Stomach smooth muscle (tissue), 2 donors: ENCODE measurements around the gene SKAP2.

Source experiments
- H3K27ac ChIP-seq: one replicate; pipeline ENCODE4 v1.7.0; 2013; ENCODE audit warnings: mild to moderate bottlenecking, low read length, inconsistent platforms
- H3K27me3 ChIP-seq, 2 donors: one replicate each; pipeline ENCODE4 v1.7.0; 2013; ENCODE audit warnings: low read length in 2 of 2; ENCODE audit not compliant: insufficient read depth in 2 of 2, control insufficient read depth in 1 of 2
- H3K36me3 ChIP-seq, 2 donors: one replicate each; pipeline ENCODE4 v1.7.0; 2013; ENCODE audit warnings: low read length in 2 of 2; ENCODE audit not compliant: control insufficient read depth in 2 of 2, insufficient read depth in 2 of 2
- H3K4me1 ChIP-seq: one replicate; pipeline ENCODE4 v1.7.0; 2013; ENCODE audit warnings: low read length; ENCODE audit not compliant: control insufficient read depth, insufficient read depth
- H3K4me3 ChIP-seq, 2 donors: one replicate each; pipeline ENCODE4 v1.7.0; 2013; ENCODE audit warnings: low read length in 2 of 2
- H3K9ac ChIP-seq, 2 donors: one replicate each; pipeline ENCODE4 v1.7.0; 2013; ENCODE audit warnings: low read length in 2 of 2, mild to moderate bottlenecking in 1 of 2
- H3K9me3 ChIP-seq, 2 donors: one replicate each; pipeline ENCODE4 v1.7.0; 2013; ENCODE audit warnings: low read length in 2 of 2; ENCODE audit not compliant: control insufficient read depth in 2 of 2
- donor health status: healthy.
- donor health status: Pancreatic carcinoma.

The SKAP2 gene, protein sequence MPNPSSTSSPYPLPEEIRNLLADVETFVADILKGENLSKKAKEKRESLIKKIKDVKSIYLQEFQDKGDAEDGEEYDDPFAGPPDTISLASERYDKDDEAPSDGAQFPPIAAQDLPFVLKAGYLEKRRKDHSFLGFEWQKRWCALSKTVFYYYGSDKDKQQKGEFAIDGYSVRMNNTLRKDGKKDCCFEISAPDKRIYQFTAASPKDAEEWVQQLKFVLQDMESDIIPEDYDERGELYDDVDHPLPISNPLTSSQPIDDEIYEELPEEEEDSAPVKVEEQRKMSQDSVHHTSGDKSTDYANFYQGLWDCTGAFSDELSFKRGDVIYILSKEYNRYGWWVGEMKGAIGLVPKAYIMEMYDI

DNA sequence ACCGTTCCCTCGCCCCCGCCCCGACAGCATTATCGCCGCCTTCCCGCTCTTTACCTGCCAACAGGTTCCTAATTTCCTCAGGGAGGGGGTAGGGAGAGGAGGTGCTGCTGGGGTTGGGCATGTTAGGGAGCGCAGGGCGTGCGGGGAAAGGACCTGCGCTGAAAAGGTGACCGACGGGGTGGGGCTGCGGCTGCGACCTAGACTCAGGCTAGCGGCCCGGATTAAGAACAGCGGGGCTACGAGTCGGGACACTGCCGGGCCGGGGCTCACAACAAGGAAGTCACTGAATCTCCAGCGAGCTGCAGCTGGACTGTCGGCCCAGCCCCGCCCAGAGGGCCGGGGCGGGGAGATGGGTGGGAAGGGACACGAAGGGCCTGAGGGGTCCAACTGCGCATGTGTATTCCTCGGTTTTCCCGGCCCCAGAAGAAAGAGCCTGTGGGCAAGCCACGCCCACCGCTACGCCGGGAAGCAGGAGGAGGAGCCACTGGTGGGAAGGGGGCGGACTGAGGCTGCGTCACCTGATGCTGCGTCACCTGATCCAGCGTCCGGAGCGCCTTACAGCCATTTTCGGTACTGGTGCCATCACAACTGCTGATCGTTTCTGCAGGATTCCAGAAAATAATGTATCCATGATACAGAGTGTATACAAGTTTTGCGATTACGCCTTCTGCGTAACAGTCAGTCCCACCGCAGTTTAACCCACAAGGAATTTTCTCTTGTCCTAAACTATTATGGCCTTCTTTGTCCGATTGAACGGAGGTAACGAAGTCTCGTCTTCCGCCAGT is at the start of gene SKAP2:
SKAP2 (minus strand) TSS at position 282 of the 785 bp plus-strand sequence; CDS start at position 121, 161 bp downstream.
- H3K4me3 ChIP-seq, result peak within 1 kb of the TSS; percentile 91 to 93
- peak within 1 kb of the TSS; percentile 87 to 96 for H3K9ac ChIP-seq
- H3K4me1 ChIP-seq, result no peaks in the 10 kb centered on the region
- peaks cover 0 to 2% of the 10 kb centered on the region in 2 donors for H3K27me3 ChIP-seq
- no peaks in the 10 kb centered on the region for H3K36me3 ChIP-seq
- no peaks in the 10 kb centered on the region for H3K9me3 ChIP-seq
- peak within 1 kb of the TSS; percentile 88 for H3K27ac ChIP-seq

DNA sequence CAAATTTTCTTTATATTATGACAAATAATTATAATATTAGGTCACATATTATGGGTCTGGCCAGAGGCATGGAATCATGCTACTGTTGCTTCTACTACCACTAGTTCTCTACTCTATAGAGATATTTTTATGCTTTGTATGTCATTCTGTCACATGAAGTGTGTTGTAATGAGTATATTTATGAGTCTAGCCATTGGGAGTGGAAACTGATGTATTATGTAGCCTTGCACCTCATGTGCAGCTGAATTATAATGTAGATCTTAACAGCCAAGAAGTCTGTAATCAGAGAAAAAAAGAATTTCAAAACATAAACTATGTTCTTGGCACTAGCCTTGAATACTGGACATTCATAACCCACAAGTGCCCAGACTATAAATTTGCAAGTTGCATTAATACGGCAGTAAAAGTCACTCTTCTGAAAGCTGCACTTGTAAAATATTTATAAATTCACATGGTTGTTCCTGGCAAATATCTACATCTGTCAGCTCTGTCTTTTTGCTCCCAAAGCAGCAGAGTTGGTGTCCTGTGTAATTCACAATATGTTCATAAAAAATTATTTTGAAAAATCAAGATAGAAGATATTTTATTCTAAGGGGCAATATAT is 48.6 kb upstream of the SKAP2 start:
- no peaks in the 10 kb centered on the region for H3K4me1 ChIP-seq
- no peak overlapping the region for H3K9ac ChIP-seq
- H3K36me3 ChIP-seq, result no peaks in the 10 kb centered on the region
- H3K9me3 ChIP-seq, result no peaks in the 10 kb centered on the region
- H3K27me3 ChIP-seq, result no peaks in the 10 kb centered on the region
- H3K27ac ChIP-seq, result no peak overlapping the region
- H3K4me3 ChIP-seq, result no peak overlapping the region

DNA sequence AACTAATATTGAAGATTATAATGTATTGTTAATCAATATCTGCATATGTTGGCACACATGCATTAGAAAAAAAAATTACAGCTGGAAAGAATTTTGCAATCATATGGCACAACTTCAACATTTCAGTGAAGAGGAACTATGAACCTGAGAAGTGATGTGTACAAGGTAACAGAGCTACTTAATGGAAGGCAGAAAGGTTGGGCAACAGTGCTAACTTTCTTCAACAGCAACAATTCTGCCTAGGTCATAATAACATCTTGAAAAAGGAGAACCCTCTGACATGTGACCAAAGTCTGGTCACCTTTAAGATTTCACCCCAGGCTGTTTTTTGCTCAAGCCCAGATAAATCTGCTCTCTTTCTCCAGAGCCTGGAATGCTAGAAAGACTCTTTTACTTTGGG is 47.9 kb upstream of the SKAP2 start:
- Histone ChIP-seq H3K9me3 (no peaks in the 10 kb centered on the region), H3K27ac (no peak overlapping the region), H3K4me1 (no peaks in the 10 kb centered on the region), H3K27me3 (no peaks in the 10 kb centered on the region), H3K4me3 (no peak overlapping the region), H3K36me3 (no peaks in the 10 kb centered on the region), H3K9ac (no peak overlapping the region)

DNA sequence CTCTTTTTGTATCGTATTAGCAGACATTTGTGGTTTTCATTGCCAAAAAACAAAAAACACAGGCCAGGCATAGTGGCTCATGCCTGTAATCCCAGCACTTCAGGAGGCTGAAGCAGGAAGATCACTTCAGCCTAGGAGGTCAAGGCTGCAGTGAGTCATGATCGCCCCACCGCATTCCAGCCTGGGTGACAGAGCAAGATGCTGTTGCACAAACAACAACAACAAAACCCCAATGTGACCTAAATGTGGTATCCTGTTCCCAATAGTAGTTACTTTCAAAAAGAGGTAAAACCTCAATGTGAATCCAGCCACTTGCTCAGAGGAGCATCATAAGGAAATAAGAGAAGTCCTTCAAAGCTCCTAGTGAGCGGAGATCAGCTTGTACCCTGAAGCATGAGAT is 45.8 kb upstream of the SKAP2 start:
- Histone ChIP-seq H3K36me3 (no peaks in the 10 kb centered on the region), H3K27me3 (no peaks in the 10 kb centered on the region), H3K9me3 (no peaks in the 10 kb centered on the region), H3K27ac (no peak overlapping the region), H3K9ac (no peak overlapping the region), H3K4me1 (no peaks in the 10 kb centered on the region), H3K4me3 (no peak overlapping the region)

DNA sequence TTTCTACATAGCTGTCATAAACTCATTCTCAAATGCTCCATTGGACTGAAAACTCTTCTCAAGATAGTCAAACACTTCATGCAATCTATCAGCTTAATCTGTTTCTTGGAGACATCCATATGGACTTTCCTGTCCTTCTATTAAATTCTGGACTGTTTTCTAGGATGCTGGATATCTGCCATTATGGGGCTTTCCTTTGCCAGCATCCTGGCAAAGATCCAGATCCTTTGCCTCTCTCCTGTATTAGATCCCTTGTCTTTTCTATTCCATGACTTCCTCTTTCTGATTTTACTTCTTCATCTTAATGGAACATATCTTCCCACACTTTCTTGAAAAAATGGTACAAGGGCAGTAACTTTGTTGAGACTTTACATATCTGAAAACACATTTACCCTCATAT is 35.9 kb upstream of the SKAP2 start:
- Histone ChIP-seq H3K36me3 (no peaks in the 10 kb centered on the region), H3K9me3 (no peaks in the 10 kb centered on the region), H3K27ac (no peak overlapping the region), H3K9ac (no peak overlapping the region), H3K27me3 (no peaks in the 10 kb centered on the region), H3K4me1 (no peaks in the 10 kb centered on the region), H3K4me3 (no peak overlapping the region)

DNA sequence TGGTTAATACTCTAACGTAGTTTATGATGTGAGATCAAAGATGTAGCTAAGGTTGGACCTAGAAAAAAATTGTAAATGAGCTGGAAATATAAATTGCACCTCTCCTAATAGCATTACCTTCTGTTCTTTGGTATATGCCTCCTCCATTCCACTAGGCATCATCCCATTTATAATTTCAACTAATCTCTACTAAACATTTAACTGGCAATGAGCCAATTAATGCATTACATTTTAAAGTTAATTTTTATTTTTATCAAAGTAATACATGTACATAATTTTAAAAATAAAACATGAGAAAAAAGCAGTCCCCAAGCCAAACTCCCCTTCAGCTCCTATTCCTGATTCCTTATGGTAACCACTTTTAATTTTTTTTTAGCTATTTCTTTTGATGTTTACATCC is 35.1 kb upstream of the SKAP2 start:
- no peak overlapping the region for H3K9ac ChIP-seq
- no peak overlapping the region for H3K27ac ChIP-seq
- no peaks in the 10 kb centered on the region for H3K36me3 ChIP-seq
- H3K27me3 ChIP-seq, result no peaks in the 10 kb centered on the region
- no peaks in the 10 kb centered on the region for H3K9me3 ChIP-seq
- H3K4me3 ChIP-seq, result no peak overlapping the region
- H3K4me1 ChIP-seq, result no peaks in the 10 kb centered on the region

DNA sequence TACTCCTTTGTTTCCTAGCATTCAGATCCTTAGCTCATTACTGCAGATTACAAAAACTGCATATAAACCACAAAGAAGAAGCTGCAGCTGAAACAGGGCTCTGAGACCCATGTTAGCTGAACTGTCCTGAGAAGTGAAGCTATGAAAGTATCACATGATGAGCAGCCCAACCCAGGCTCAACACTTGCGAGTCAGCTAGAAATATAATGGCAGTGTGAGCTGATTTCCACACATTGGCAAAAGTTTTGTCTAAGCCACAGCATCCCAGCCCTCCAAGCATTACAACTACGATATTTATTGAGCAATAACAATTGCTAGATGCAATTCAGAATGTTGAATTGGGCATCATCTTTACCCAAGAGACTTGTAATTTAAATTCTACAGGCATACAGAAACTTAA is 34.5 kb upstream of the SKAP2 start:
- no peak overlapping the region for H3K9ac ChIP-seq
- no peaks in the 10 kb centered on the region for H3K36me3 ChIP-seq
- H3K27ac ChIP-seq, result no peak overlapping the region
- no peaks in the 10 kb centered on the region for H3K4me1 ChIP-seq
- H3K9me3 ChIP-seq, result no peaks in the 10 kb centered on the region
- H3K27me3 ChIP-seq, result no peaks in the 10 kb centered on the region
- no peak overlapping the region for H3K4me3 ChIP-seq

DNA sequence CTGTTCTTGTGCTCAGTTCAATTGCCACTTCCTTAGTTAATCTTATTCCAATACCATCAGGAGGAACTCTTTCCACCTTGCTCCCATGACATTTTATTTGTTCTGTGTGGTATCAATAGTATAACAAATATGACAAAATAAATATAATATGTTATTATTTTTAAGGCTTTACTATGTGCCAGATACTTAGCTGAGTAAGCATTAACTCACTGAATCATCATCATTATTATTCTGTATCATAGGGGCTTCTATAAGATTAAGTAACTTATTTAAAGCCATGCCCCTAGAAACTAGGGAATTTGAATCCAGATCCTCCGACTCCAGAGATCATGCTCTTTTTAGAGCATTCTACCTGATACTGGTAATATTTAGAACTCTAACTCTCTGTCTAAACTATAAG is 33.5 kb upstream of the SKAP2 start:
- H3K4me3 ChIP-seq, result no peak overlapping the region
- H3K27me3 ChIP-seq, result no peaks in the 10 kb centered on the region
- H3K9ac ChIP-seq, result no peak overlapping the region
- no peaks in the 10 kb centered on the region for H3K36me3 ChIP-seq
- no peaks in the 10 kb centered on the region for H3K9me3 ChIP-seq
- no peak overlapping the region for H3K27ac ChIP-seq
- no peaks in the 10 kb centered on the region for H3K4me1 ChIP-seq

DNA sequence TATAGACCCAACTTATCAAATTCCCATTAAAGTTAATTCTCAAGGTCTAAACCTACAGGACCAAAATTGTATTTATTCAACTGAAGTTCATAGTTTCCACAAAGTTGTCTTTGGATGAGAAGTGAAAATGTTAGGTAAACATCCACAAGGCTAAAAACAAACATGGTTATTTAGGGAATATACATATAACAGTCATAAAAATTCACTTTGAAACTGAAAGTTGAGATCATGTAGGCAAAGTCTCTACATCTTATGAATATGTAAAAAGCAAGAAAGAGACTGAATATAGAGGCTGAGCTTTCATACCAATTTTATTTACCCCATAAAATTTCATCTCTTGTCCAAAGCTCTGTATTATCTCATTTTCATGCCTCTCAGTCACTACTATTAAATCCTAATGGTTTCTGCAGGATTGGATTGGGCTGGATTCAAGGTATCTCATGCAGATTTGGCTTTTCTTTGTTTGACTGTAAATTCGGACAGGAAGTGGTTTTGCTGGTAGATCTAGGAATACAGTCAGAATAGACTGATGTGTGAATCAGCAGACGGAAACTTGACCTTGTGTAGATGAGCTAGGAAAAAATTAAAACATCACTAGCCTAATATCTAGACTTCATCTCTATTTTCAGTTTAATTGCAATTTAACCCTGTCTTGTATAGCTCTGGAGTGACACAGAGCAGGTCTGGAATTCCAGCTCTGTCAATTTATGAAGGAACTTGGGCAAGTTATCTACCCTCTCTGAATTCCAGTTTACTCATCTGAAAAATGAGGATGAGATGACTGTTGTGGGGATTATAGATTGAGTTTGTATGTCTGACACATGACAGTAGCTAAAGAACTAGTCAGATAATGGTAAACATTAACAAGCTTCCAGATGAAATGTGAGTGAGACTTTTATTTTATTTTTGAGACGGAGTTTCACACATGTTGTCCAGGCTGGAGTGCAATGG is 27.3 kb upstream of the SKAP2 start:
- Histone ChIP-seq H3K4me1 (no peaks in the 10 kb centered on the region), H3K9me3 (no peaks in the 10 kb centered on the region), H3K36me3 (no peaks in the 10 kb centered on the region), H3K27me3 (no peaks in the 10 kb centered on the region), H3K4me3 (no peak overlapping the region), H3K9ac (no peak overlapping the region), H3K27ac (no peak overlapping the region)

DNA sequence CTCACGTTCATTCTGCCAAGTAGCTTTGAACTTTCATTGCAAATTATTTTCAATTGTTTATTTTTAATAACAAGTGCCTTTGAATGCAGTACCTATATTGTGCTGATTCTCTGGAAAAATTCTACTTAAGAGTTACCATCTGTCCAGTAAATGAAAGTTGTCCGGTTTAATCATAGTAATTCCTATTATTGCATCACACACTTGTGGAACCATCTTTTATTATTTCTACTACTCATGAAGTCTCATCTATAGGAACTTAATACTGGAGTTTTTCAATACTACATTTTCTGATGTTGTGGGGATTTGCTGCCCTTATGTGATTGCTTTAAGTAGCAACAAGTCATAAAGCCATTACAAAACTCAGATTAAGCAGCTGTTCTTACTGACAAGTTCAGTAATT is 16.5 kb upstream of the SKAP2 start:
- Histone ChIP-seq H3K27me3 (no peaks in the 10 kb centered on the region), H3K4me3 (no peak overlapping the region), H3K9me3 (peaks cover 0 to 2% of the 10 kb centered on the region in 2 donors), H3K4me1 (no peaks in the 10 kb centered on the region), H3K36me3 (no peaks in the 10 kb centered on the region), H3K9ac (no peak overlapping the region), H3K27ac (no peak overlapping the region)
